Hepatocyte (in vitro differentiated cells): ENCODE measurements around the gene OSBPL5. TPM values are rescaled to one million over a fixed set of nuclear protein-coding genes. Genes with fewer than 3 reads are reported as not detected.

Source experiments
- DNase-seq: peaks from one replicate; pipeline ENCODE4 v3.0.0-alpha.2; 2016; ENCODE audit warnings: low spot score
- H2AFZ ChIP-seq: fragments of 200-600 bp; sonication (generic); 2 replicates; pipeline ENCODE4 v1.6.0; 2016; ENCODE audit warnings: antibody characterized with exemption, mild to moderate bottlenecking
- H3K27ac ChIP-seq: fragments of 200-600 bp; sonication (generic); 2 replicates; pipeline ENCODE4 v1.5.1; 2016; ENCODE audit warnings: mild to moderate bottlenecking
- H3K27me3 ChIP-seq: fragments of 200-600 bp; sonication (generic); 2 replicates; pipeline ENCODE4 v1.6.1; 2016
- H3K36me3 ChIP-seq: fragments of 200-600 bp; sonication (generic); replicated peaks from 2 replicates; pipeline ENCODE4 v1.5.1; 2016; ENCODE audit warnings: low read depth; ENCODE audit not compliant: insufficient read depth
- H3K4me1 ChIP-seq: fragments of 200-600 bp; sonication (generic); 2 replicates; pipeline ENCODE4 v1.5.1; 2016; ENCODE audit warnings: mild to moderate bottlenecking, moderate library complexity; ENCODE audit not compliant: insufficient read depth
- H3K4me2 ChIP-seq: fragments of 200-600 bp; sonication (generic); 2 replicates; pipeline ENCODE4 v1.6.0; 2016
- H3K4me3 ChIP-seq: fragments of 200-600 bp; sonication (generic); 2 replicates; pipeline ENCODE4 v1.5.1; 2016; ENCODE audit warnings: mild to moderate bottlenecking
- H3K79me2 ChIP-seq: fragments of 200-600 bp; sonication (generic); 2 replicates; pipeline ENCODE4 v1.6.0; 2017; ENCODE audit warnings: mild to moderate bottlenecking
- H3K9me2 ChIP-seq: fragments of 200-600 bp; sonication (generic); replicated peaks from 2 replicates; pipeline ENCODE4 v1.6.0; 2017; ENCODE audit warnings: mild to moderate bottlenecking; ENCODE audit not compliant: insufficient read depth
- H3K9me3 ChIP-seq: fragments of 200-600 bp; sonication (generic); 2 replicates; pipeline ENCODE4 v1.5.1; 2016; ENCODE audit warnings: low read depth, mild to moderate bottlenecking
- H4K20me1 ChIP-seq: fragments of 200-600 bp; sonication (generic); 2 replicates; pipeline ENCODE4 v1.6.0; 2016; ENCODE audit warnings: mild to moderate bottlenecking; ENCODE audit not compliant: insufficient read depth, poor library complexity, severe bottlenecking
- EZH2 ChIP-seq: fragments of 200-600 bp; sonication (generic); IDR thresholded peaks from 2 replicates; pipeline ENCODE4 v1.6.1; 2016; ENCODE audit warnings: antibody characterized with exemption, mild to moderate bottlenecking, borderline replicate concordance
- EZH2phosphoT487 ChIP-seq: fragments of 200-600 bp; sonication (generic); IDR thresholded peaks from one replicate; pipeline ENCODE4 v1.6.1; 2018; ENCODE audit warnings: antibody characterized with exemption, mild to moderate bottlenecking, low read depth, moderate library complexity; ENCODE audit not compliant: unreplicated experiment, severe bottlenecking
- WGBS: methylation state at CpG from one replicate; pipeline ENCODE4 v1.1.6; 2016; ENCODE audit warnings: low lambda C conversion rate; ENCODE audit errors: missing lambda C conversion rate; 5-methylcytosine and 5-hydroxymethylcytosine counted together
- polyA plus RNA-seq: library from polyadenylated mRNA; unstranded; fragments of >200 nt; fragmentation: Nextera tagmentation; extraction: Ambion mirVana; gene quantifications from 2 replicates; pipeline ENCODE4 v1.2.1, GENCODE V29; 2016
- total RNA-seq: library from RNA; depleted of rRNA; stranded (reverse); fragments of >200 nt; gene quantifications from 2 replicates; pipeline ENCODE4 v1.2.3, GENCODE V29; 2014
- TF ChIP-seq, protein P1 (sequence below): fragments of 200-600 bp; sonication (generic); IDR thresholded peaks from 2 replicates; pipeline ENCODE4 v1.5.1; 2016; ENCODE audit warnings: antibody characterized with exemption, mild to moderate bottlenecking; ENCODE audit not compliant: poor library complexity

OSBPL5 gene
- total and polyA plus RNA-seq, 2 experiments from 2014 or later, result 9.0 to 12.5 TPM

DNA sequence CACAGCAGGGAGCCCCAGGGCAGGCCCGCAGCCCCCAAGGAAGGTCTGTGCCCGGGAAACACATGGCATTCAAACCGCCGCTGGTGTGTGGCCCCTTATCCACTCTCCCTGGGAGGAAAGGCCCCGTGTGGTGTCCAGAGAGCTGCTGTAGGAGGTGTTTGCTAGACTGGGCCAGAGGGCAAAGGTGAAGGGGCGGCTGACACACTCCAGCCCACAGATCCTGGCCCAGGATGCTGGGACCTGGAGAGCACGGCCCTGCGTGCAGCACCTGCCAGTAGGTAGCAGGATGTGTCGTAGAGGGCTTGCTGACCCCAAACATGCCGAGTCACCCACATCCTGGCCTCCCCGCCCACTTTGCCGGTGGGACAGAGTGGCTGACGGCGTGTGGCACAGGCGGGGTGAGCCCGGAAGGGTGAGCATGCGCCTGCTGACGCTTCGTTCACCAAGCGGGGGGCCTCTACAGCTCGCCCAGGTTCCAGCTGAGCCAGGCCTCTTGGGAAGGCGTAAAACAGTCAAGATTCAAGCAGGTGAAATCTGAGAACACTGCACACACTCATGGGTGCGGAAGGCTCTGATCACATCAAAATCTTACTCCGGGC lies 11.0 kb downstream of the OSBPL5 start:
- no peak overlapping the region for H3K4me3 ChIP-seq
- no peak overlapping the region for H2AFZ ChIP-seq
- H4K20me1 ChIP-seq, result peaks cover 10% of the 10 kb centered on the region
- H3K9me3 ChIP-seq, result no peaks in the 10 kb centered on the region
- 72% methylated on average over 24 of the region's 24 CpGs for WGBS
- H3K27ac ChIP-seq, result peak overlapping the region; percentile 17
- H3K4me1 ChIP-seq, result peaks cover 39% of the 10 kb centered on the region
- TF ChIP-seq EZH2phosphoT487 (no peak), EZH2 (no peak)
- TF ChIP-seq, protein P1, sequence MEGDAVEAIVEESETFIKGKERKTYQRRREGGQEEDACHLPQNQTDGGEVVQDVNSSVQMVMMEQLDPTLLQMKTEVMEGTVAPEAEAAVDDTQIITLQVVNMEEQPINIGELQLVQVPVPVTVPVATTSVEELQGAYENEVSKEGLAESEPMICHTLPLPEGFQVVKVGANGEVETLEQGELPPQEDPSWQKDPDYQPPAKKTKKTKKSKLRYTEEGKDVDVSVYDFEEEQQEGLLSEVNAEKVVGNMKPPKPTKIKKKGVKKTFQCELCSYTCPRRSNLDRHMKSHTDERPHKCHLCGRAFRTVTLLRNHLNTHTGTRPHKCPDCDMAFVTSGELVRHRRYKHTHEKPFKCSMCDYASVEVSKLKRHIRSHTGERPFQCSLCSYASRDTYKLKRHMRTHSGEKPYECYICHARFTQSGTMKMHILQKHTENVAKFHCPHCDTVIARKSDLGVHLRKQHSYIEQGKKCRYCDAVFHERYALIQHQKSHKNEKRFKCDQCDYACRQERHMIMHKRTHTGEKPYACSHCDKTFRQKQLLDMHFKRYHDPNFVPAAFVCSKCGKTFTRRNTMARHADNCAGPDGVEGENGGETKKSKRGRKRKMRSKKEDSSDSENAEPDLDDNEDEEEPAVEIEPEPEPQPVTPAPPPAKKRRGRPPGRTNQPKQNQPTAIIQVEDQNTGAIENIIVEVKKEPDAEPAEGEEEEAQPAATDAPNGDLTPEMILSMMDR, result no peak
- no peaks in the 10 kb centered on the region for H3K9me2 ChIP-seq
- H3K27me3 ChIP-seq, result peaks cover 12% of the 10 kb centered on the region
- peaks cover 27% of the 10 kb centered on the region for H3K79me2 ChIP-seq
- H3K36me3 ChIP-seq, result no peaks in the 10 kb centered on the region
- no peak overlapping the region for H3K4me2 ChIP-seq
- no peak for DNase-seq

DNA sequence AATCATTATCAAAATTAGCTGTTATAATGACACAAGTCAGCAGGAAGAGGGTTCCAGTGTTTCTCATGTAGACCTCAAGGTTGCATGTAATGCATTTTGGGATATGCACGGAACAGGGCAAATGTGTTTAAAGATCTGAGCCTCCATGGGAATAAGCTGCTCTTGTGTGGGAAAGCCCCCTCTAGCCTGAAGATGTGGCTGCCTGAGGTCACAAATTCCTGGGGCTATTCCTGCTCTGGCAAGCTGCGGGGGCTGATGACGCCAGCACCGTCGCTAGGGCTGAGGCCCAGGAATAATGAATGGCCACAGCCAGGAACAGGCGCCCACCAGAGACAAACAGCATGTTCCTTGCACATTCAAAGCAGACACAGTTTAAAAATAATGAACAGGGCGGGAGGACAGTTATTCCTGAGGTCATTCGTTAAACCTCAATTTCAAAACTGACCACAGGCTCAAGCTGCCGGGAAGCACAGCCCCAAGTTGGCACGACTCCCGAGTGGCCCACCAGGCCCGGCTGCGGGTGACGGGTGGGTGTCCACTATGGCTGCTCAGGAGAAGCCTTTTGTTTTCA lies 11.7 kb downstream of the OSBPL5 start:
- peaks cover 27% of the 10 kb centered on the region for H3K79me2 ChIP-seq
- H3K4me2 ChIP-seq, result no peak overlapping the region
- no peaks in the 10 kb centered on the region for H3K9me2 ChIP-seq
- no peak overlapping the region for H3K4me3 ChIP-seq
- no peak overlapping the region for H2AFZ ChIP-seq
- peak overlapping the region; percentile 48 for H3K27ac ChIP-seq
- no peak for TF ChIP-seq EZH2phosphoT487
- TF ChIP-seq EZH2, result no peak
- TF ChIP-seq, protein P1, result no peak
- H3K36me3 ChIP-seq, result no peaks in the 10 kb centered on the region
- WGBS, result 76% methylated on average over 14 of the region's 14 CpGs
- peaks cover 12% of the 10 kb centered on the region for H3K27me3 ChIP-seq
- H3K4me1 ChIP-seq, result peaks cover 43% of the 10 kb centered on the region
- no peaks in the 10 kb centered on the region for H3K9me3 ChIP-seq
- peaks cover 15% of the 10 kb centered on the region for H4K20me1 ChIP-seq
- DNase-seq, result peak; percentile 38

DNA sequence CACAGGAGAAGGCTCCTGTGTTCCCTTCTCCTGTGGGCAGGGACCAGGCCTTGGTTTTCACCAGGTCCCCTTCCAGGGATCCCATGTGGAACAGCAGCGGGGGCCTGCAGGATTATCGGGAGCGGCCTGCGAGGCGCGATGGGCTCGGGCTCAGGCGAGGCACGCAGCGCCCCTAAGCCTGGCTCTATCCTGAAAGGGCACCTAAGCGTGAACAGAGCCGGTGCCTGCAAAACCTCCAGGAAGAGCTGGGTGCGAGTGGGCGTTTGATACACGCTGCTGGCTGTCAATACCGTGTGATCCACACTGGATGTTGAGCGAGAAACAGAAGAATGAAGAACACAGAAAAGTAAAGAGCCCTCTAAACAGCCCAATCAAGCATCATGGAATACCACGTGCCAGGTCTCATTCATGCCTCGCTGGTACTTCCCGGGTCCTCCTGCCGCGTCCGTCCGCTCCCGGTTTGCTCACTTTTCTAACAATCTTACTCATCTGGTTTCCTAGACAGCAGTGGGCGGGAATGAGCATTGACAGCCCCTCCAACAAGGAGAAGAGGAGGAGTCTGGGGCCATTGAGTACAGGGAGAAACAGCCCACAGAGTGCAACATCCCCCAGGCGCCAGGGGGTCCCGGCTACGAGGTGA lies 12.5 kb downstream of the OSBPL5 start:
- H3K9me3 ChIP-seq, result no peaks in the 10 kb centered on the region
- H4K20me1 ChIP-seq, result peaks cover 17% of the 10 kb centered on the region
- H3K9me2 ChIP-seq, result no peaks in the 10 kb centered on the region
- H3K36me3 ChIP-seq, result no peaks in the 10 kb centered on the region
- H3K4me1 ChIP-seq, result peaks cover 44% of the 10 kb centered on the region
- H3K79me2 ChIP-seq, result peaks cover 25% of the 10 kb centered on the region
- H3K4me3 ChIP-seq, result no peak overlapping the region
- H3K27ac ChIP-seq, result peak overlapping the region; percentile 48
- H3K4me2 ChIP-seq, result no peak overlapping the region
- H3K27me3 ChIP-seq, result peaks cover 12% of the 10 kb centered on the region
- TF ChIP-seq EZH2phosphoT487, result no peak
- TF ChIP-seq, protein P1, result no peak
- TF ChIP-seq EZH2, result no peak
- H2AFZ ChIP-seq, result no peak overlapping the region
- 91% methylated on average over 29 of the region's 29 CpGs for WGBS
- no peak for DNase-seq
